ENCODE results near the gene DNMBP.

Gene DNMBP

DNA sequence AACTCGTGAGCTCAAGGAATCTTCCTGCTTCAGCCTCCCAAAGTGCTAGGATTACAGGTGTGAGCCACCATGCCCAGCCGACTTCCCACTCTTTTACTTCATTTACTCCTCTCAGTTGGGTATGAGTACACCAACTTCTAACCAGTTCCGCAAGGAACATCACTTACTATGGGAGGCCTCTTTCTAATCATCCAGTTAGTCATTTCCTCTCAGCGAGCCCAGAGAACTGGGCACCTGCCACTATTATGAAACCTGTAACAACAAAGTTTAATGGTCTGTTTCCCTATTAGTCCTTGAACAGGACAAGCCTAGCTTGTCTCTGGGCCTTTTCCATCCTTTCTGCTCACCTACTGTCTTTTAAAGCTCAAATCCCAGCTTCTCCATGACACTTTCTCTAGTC, 88.8 kb downstream of the DNMBP start:
- TF ChIP-seq, protein P1, sequence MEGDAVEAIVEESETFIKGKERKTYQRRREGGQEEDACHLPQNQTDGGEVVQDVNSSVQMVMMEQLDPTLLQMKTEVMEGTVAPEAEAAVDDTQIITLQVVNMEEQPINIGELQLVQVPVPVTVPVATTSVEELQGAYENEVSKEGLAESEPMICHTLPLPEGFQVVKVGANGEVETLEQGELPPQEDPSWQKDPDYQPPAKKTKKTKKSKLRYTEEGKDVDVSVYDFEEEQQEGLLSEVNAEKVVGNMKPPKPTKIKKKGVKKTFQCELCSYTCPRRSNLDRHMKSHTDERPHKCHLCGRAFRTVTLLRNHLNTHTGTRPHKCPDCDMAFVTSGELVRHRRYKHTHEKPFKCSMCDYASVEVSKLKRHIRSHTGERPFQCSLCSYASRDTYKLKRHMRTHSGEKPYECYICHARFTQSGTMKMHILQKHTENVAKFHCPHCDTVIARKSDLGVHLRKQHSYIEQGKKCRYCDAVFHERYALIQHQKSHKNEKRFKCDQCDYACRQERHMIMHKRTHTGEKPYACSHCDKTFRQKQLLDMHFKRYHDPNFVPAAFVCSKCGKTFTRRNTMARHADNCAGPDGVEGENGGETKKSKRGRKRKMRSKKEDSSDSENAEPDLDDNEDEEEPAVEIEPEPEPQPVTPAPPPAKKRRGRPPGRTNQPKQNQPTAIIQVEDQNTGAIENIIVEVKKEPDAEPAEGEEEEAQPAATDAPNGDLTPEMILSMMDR (IDR thresholded peaks at IDR 0.05; ENCODE audit: low read depth, low read length, missing control alignments): no peak

DNA sequence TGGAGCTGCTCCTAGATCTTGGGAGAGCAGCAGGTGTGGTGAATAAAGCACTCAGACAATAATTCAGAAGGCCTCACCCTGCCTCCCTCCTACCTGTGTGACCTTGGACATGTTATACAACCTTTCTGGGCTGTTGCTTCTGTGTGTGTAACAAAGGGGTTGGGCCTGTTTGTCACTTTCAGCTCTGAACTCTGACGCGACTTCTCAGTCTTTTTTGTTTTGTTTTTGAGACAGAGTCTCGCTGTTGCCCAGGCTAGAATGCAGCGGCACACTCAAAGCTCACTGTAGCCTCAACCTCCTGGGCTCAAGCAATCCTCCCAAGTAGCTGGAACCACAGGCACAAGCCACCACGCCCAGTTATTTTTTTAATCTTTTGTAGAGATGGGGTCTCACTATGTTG, 89.3 kb downstream of the DNMBP start:
- no peak overlapping the region for H3K4me3 ChIP-seq (ENCODE audit: low read depth, low read length)
- no peak for DNase-seq (ENCODE audit: low read depth)
- TF ChIP-seq, protein P1 (IDR thresholded peaks at IDR 0.05; ENCODE audit: low read depth, low read length, missing control alignments): no peak

More for the DNA sequence above, 88.8 kb downstream of the DNMBP start:
- H3K4me3 ChIP-seq (ENCODE audit: low read depth, low read length): no peak overlapping the region
- DNase-seq (ENCODE audit: low read depth): no peak

DNA sequence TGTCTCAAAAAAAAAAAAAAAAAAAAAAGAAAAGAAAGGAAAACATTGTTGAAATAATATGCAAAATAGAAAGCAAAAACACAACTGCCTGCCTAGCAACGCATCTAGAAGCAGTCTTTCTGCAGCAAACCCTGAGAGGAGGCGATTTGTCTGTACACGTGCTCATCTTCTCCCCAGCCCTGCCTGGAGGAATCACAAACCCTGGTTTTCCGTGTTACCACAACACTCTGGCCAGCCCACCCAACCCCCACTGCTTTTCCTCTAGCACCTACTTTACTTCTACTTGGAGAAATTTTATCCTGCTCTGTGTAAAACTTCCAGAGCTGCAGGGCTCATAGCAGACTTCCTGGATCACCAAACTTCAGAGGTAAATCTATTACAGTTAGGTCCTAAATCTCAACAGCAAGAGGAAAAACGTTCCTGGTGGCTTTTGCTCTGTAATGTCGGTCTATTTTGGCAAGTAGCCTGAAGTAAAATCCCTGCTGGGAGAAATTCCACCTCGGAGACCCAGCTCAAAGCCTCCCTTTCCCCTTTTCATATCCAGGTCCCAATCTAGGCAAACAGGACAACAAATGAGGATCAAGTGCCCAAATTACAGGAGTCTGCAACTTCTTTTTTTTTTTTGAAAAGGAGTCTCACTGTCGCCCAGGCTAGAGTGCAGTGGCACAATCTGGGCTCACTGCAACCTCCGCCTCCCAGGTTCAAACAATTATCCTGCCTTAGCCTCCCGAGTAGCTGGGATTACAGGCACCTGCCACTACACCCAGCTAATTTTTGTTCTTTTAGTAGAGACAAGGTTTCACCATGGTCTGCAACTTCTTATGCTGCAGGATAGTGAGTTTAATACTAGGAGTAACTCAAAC, 91.6 kb downstream of the DNMBP start:
- no peak overlapping the region for H3K4me3 ChIP-seq (ENCODE audit: low read depth, low read length)

DNA sequence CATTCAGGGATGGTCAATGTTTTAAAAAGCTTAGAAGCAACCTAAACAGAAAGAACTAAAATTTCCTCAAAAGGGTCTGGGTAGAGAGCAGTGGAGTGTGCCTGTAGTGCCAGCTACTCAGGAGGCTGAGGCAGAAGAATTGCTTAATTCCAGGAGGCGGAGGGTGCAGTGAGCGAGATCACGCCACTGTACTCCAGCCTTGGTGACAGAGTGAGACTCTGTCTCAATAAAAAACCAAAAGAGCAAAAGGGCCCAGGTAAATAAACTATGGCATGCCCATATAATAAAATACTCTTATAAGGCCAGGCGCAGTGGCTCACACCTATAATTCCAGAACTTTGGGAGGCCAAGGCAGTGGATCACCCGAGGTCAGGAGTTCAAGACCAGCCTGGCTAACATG, 93.0 kb downstream of the DNMBP start:
- TF ChIP-seq, protein P1 (IDR thresholded peaks at IDR 0.05; ENCODE audit: low read depth, low read length, missing control alignments): no peak
- DNase-seq (ENCODE audit: low read depth): no peak

More for the DNA sequence above, 91.6 kb downstream of the DNMBP start:
- TF ChIP-seq, protein P1 (IDR thresholded peaks at IDR 0.05; ENCODE audit: low read depth, low read length, missing control alignments): no peak
- DNase-seq (ENCODE audit: low read depth): no peak

DNA sequence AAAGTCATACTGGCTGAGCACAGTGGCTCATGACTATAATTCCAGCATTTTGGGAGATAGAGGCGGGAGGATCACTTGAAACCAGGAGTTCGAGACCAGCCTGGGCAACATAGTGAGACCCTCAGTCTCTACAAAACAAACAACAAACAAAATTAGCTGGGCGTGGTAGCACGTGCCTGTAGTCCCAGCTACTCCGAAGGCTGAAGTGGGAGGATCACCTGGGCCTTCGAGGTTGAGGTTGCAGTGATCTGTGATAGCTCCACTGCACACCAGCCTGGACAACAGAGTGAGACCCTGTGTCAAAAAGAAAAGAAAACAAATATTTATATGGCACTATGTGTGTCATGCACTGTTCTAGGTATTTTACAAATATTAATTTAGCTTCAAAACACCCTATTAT, 94.3 kb downstream of the DNMBP start:
- DNase-seq (ENCODE audit: low read depth): no peak
- TF ChIP-seq, protein P1 (IDR thresholded peaks at IDR 0.05; ENCODE audit: low read depth, low read length, missing control alignments): no peak
- H3K4me3 ChIP-seq (ENCODE audit: low read depth, low read length): no peak overlapping the region

More for the DNA sequence above, 93.0 kb downstream of the DNMBP start:
- no peak overlapping the region for H3K4me3 ChIP-seq (ENCODE audit: low read depth, low read length)

DNA sequence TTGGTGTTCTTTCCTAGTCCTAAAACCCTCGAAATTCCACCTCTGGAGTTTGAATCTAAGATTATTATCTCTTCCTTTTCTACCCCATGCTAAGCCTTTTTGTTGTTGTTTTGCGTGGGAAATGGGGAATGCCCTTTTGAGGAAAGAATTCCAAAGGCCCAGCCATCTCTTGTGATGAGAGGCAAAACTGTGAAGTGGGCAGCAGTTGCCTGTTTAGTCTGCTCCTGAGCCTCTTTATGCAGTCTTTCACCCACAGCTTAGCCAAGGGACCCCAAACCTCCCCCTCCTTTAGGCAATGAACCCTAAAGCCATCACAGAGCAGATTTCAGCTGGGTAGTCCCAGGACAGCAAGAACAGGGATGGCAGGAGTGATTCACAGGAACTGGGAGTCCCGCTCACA, 95.5 kb downstream of the DNMBP start:
- DNase-seq (ENCODE audit: low read depth): no peak
- no peak overlapping the region for H3K4me3 ChIP-seq (ENCODE audit: low read depth, low read length)
- TF ChIP-seq, protein P1 (IDR thresholded peaks at IDR 0.05; ENCODE audit: low read depth, low read length, missing control alignments): no peak

DNA sequence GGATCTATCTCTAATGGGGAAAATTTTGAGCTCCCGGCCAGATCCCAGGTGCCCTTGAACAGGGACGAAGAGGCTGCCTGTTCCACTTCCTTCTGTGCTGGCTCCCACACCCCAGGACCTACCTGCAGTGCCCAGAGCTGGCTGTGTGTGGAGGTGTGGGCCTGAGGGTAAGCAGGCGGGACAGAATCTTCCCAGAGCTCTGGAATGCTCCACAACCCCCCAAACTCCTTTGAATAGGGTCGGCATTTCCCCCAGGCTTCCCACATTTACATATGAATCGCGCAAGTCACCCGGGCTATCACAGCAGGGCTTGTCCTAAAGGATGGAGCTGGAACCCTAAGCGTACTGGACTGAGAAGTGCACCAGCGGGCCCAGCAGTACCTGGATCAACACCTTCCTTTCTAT, 95.9 kb downstream of the DNMBP start:
- no peak overlapping the region for H3K4me3 ChIP-seq (ENCODE audit: low read depth, low read length)
- DNase-seq (ENCODE audit: low read depth): no peak
- TF ChIP-seq, protein P1 (IDR thresholded peaks at IDR 0.05; ENCODE audit: low read depth, low read length, missing control alignments): no peak
